K562 (cell line): ENCODE data around the gene TMEM184B.

Experiments used
- ATF3 ChIP-seq, 2 experiments: fragments of 450-650 bp in 1 of 2; sonication (generic) in 1 of 2; formaldehyde crosslinking in 1 of 2; IDR thresholded peaks in 1 of 2; conservative IDR thresholded peaks in 1 of 2; 2 replicates each; pipeline versions ENCODE4 v1.6.1 to v1.8.1; 2016 to 2023; ENCODE audit warnings: mild to moderate bottlenecking in 2 of 2, moderate library complexity in 2 of 2, inconsistent platforms in 1 of 2, missing genetic modification reagents in 1 of 2
- EP300 ChIP-seq: IDR thresholded peaks from 2 replicates; pipeline ENCODE4 v1.6.1; 2012; ENCODE audit warnings: low read length, improper control_type of control experiment
- MYC ChIP-seq, 2 experiments: fragments of 250-450 bp in 1 of 2; sonication (Bioruptor Pico) in 1 of 2; IDR thresholded peaks; 2 replicates each; pipeline versions ENCODE4 v1.5.1 to v1.6.1; 2012 to 2021; ENCODE audit warnings: low read depth in 2 of 2, borderline replicate concordance in 1 of 2, improper control_type of control experiment in 1 of 2, low read length in 1 of 2, mild to moderate bottlenecking in 1 of 2, moderate library complexity in 1 of 2
- PCBP1 ChIP-seq: fragments of 200-400 bp; formaldehyde crosslinking; IDR thresholded peaks from 2 replicates; pipeline ENCODE4 v1.6.1; 2018; ENCODE audit warnings: mild to moderate bottlenecking, low read depth, low read length; ENCODE audit not compliant: poor library complexity, severe bottlenecking
- ZNF184 ChIP-seq: sonication (generic); formaldehyde crosslinking; IDR thresholded peaks from 2 replicates; pipeline ENCODE4 v1.5.0; 2020; ENCODE audit warnings: missing genetic modification reagents
- ZNF274 ChIP-seq: IDR thresholded peaks from 2 replicates; pipeline ENCODE4 v1.6.1; 2011; ENCODE audit warnings: low read depth, mild to moderate bottlenecking, low read length, moderate library complexity, borderline replicate concordance
- TF ChIP-seq, protein P1 (sequence below): fragments of 250-450 bp; sonication (Bioruptor Pico); IDR thresholded peaks from 2 replicates; pipeline ENCODE4 v1.8.0; 2022; ENCODE audit warnings: moderate library complexity, mild to moderate bottlenecking, inconsistent platforms
- TF ChIP-seq, protein P2 (sequence below), 3 experiments: IDR thresholded peaks in 2 of 3; conservative IDR thresholded peaks in 1 of 3; 2 replicates each; pipeline ENCODE4 v1.5.1; 2011 to 2012; ENCODE audit warnings: low read length in 3 of 3, mild to moderate bottlenecking in 3 of 3, control low read depth in 2 of 3, improper control_type of control experiment in 1 of 3, inconsistent platforms in 1 of 3, low read depth in 1 of 3, mixed read lengths in 1 of 3, moderate library complexity in 1 of 3; ENCODE audit not compliant: insufficient read depth in 2 of 3

GRCh38 chr22:38271101-38271500, 1.7 kb downstream of the TMEM184B start:
- TF ChIP-seq EP300 (no peak), ZNF184 (CRISPR knock-in tag) (no peak), ZNF274 (no peak), PCBP1 (no peak), ATF3 (IDR thresholded peaks at IDR 0.05) (no peak), ATF3 (CRISPR knock-in tag; conservative IDR thresholded peaks at IDR 0.05) (no peak), MYC (IDR thresholded peaks at IDR 0.05; ENCODE audit: low read depth, low read length) (no peak), MYC (CRISPR knock-in tag; IDR thresholded peaks at IDR 0.05; ENCODE audit: borderline replicate concordance, low read depth) (no peak)
- TF ChIP-seq, protein P1, sequence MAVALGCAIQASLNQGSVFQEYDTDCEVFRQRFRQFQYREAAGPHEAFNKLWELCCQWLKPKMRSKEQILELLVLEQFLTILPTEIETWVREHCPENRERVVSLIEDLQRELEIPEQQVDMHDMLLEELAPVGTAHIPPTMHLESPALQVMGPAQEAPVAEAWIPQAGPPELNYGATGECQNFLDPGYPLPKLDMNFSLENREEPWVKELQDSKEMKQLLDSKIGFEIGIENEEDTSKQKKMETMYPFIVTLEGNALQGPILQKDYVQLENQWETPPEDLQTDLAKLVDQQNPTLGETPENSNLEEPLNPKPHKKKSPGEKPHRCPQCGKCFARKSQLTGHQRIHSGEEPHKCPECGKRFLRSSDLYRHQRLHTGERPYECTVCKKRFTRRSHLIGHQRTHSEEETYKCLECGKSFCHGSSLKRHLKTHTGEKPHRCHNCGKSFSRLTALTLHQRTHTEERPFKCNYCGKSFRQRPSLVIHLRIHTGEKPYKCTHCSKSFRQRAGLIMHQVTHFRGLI (CRISPR knock-in tag): no peak
- TF ChIP-seq, protein P2, sequence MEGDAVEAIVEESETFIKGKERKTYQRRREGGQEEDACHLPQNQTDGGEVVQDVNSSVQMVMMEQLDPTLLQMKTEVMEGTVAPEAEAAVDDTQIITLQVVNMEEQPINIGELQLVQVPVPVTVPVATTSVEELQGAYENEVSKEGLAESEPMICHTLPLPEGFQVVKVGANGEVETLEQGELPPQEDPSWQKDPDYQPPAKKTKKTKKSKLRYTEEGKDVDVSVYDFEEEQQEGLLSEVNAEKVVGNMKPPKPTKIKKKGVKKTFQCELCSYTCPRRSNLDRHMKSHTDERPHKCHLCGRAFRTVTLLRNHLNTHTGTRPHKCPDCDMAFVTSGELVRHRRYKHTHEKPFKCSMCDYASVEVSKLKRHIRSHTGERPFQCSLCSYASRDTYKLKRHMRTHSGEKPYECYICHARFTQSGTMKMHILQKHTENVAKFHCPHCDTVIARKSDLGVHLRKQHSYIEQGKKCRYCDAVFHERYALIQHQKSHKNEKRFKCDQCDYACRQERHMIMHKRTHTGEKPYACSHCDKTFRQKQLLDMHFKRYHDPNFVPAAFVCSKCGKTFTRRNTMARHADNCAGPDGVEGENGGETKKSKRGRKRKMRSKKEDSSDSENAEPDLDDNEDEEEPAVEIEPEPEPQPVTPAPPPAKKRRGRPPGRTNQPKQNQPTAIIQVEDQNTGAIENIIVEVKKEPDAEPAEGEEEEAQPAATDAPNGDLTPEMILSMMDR (IDR thresholded peaks at IDR 0.05 in 2 of 3, conservative IDR thresholded peaks at IDR 0.05 in 1 of 3; ENCODE audit: insufficient read depth in 2 of 3, low read depth in 1 of 3, low read length in 3 of 3): no peak
